Measurements from ENCODE around the gene NFKBIL1.
"Not testable (repeated sequence)": the region's sequence is repeated elsewhere in the genome, so short reads cannot be mapped to it uniquely, and the experiment has no call there.

Gene NFKBIL1

GRCh38 chr6:31580807-31581433 is 33.5 kb downstream of the NFKBIL1 start:
- DNase-seq (peak; percentile 96), ATAC-seq (peak; percentile 81)

- DNase-seq (no peak), ATAC-seq (no peak)
Observed at GRCh38 chr6:31581434-31582229, 34.2 kb downstream of the NFKBIL1 start.

- ATAC-seq, result no peak
- peak; percentile 55 for DNase-seq
Observed at GRCh38 chr6:31582230-31582643, 34.8 kb downstream of the NFKBIL1 start, which contains the start of gene LTB. LTB (minus strand) TSS chr6:31582424; CDS start chr6:31582417, 7 bp downstream.

GRCh38 chr6:31585491-31585890 is 38.1 kb downstream of the NFKBIL1 start:
- DNase-seq, result peak; percentile 49
- ATAC-seq, result peak; percentile 20

GRCh38 chr6:31586008-31586407 is 38.6 kb downstream of the NFKBIL1 start, which contains the start of gene LST1:
LST1 (plus strand) TSS chr6:31586277; CDS start chr6:31587300, 1,023 bp downstream.
- DNase-seq (no peak), ATAC-seq (no peak)

- DNase-seq (peak; percentile 48), ATAC-seq (peak; percentile 16)
Observed at GRCh38 chr6:31586599-31587281, 39.3 kb downstream of the NFKBIL1 start.

GRCh38 chr6:31587791-31588777 is 40.7 kb downstream of the NFKBIL1 start:
- DNase-seq (no peak), ATAC-seq (peak; percentile 9)

GRCh38 chr6:31588871-31589650 is 41.7 kb downstream of the NFKBIL1 start:
- ATAC-seq, result no peak
- no peak for DNase-seq

GRCh38 chr6:31590691-31591090 is 43.3 kb downstream of the NFKBIL1 start:
- DNase-seq, ATAC-seq: not testable (repeated sequence)

GRCh38 chr6:31592396-31592771 is 45.0 kb downstream of the NFKBIL1 start:
- peak; percentile 12 for ATAC-seq

GRCh38 chr6:31597006-31597405 is 49.6 kb downstream of the NFKBIL1 start:
- ATAC-seq, result peak; percentile 60

More at GRCh38 chr6:31592396-31592771, 45.0 kb downstream of the NFKBIL1 start:
- no peak for DNase-seq

GRCh38 chr6:31607317-31607716 is 59.9 kb downstream of the NFKBIL1 start:
- DNase-seq (no peak), ATAC-seq (no peak)

More at GRCh38 chr6:31597006-31597405, 49.6 kb downstream of the NFKBIL1 start:
- no peak for DNase-seq
